SU-DHL-6 (cell line): ENCODE measurements around the gene CLCA1.

ENCODE experiments used
- CTCF ChIP-seq: fragments of 200-600 bp; sonication (generic); IDR thresholded peaks from one replicate; pipeline ENCODE4 v1.5.1; 2017; ENCODE audit warnings: antibody characterized with exemption, mild to moderate bottlenecking, low read length, moderate library complexity; ENCODE audit not compliant: insufficient read depth, poor library complexity, severe bottlenecking
- EZH2phosphoT487 ChIP-seq: fragments of 200-600 bp; sonication (generic), shearing (Covaris generic); conservative IDR thresholded peaks from 2 replicates; pipeline ENCODE4 v1.6.1; 2018; ENCODE audit warnings: mild to moderate bottlenecking, antibody characterized with exemption, low read length, moderate library complexity, mixed read lengths

GRCh38 chr1:86491171-86491950 lies 22.6 kb downstream of the CLCA1 start:
- no peak for TF ChIP-seq CTCF
- no peak for TF ChIP-seq EZH2phosphoT487
